ENCODE data around the gene SGMS1.

The SGMS1 gene

DNA sequence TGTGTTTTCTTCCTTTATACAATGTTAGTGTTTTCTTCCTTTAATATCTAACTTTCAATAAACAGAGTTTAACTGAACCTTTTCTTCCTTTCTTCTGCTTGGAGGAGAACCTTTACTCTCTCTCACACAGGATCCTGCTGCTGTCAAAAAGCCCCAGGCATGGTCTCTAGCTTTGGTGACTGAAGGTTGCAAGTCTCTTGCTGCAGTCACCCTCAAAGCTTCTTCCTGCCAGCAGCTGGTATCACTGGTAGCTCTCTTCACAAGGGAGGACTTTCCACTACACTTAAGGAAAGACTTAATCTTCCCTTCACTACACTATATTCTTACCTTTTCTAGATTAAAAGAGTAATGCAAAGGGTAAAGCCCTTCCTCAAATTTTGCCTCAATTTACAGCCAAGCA lies 153.4 kb downstream of the SGMS1 start:
- Histone ChIP-seq H3K4me3 (ENCODE audit: low read depth, low read length, poor library complexity, severe bottlenecking) (no peak overlapping the region), H3K9me3 (ENCODE audit: low read length) (no peaks in the 10 kb centered on the region), H4K20me1 (ENCODE audit: insufficient read depth, low read length) (no peaks in the 10 kb centered on the region), H3K9ac (ENCODE audit: low read length) (no peak overlapping the region), H3K9me2 (ENCODE audit: low read depth, low read length) (no peaks in the 10 kb centered on the region), H3K4me2 (ENCODE audit: low read length) (no peak overlapping the region), H3K27ac (ENCODE audit: low read depth, low read length, poor library complexity, severe bottlenecking) (no peak overlapping the region), H3K36me3 (ENCODE audit: insufficient read depth, low read length) (no peaks in the 10 kb centered on the region), H3K27me3 (ENCODE audit: insufficient read depth, low read length) (no peaks in the 10 kb centered on the region), H2AFZ (ENCODE audit: low read length) (no peak overlapping the region), H3K79me2 (ENCODE audit: insufficient read depth, low read length) (no peaks in the 10 kb centered on the region), H3K4me1 (ENCODE audit: insufficient read depth, low read length, severe bottlenecking) (peaks cover 20% of the 10 kb centered on the region), H3F3A (ENCODE audit: insufficient read depth, low read length) (no peaks in the 10 kb centered on the region)
- TF ChIP-seq, protein P1, sequence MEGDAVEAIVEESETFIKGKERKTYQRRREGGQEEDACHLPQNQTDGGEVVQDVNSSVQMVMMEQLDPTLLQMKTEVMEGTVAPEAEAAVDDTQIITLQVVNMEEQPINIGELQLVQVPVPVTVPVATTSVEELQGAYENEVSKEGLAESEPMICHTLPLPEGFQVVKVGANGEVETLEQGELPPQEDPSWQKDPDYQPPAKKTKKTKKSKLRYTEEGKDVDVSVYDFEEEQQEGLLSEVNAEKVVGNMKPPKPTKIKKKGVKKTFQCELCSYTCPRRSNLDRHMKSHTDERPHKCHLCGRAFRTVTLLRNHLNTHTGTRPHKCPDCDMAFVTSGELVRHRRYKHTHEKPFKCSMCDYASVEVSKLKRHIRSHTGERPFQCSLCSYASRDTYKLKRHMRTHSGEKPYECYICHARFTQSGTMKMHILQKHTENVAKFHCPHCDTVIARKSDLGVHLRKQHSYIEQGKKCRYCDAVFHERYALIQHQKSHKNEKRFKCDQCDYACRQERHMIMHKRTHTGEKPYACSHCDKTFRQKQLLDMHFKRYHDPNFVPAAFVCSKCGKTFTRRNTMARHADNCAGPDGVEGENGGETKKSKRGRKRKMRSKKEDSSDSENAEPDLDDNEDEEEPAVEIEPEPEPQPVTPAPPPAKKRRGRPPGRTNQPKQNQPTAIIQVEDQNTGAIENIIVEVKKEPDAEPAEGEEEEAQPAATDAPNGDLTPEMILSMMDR (IDR thresholded peaks at IDR 0.05; ENCODE audit: low read length) = no peak
- TF ChIP-seq EZH2 (IDR thresholded peaks at IDR 0.05; ENCODE audit: borderline replicate concordance, low read length) = no peak

DNA sequence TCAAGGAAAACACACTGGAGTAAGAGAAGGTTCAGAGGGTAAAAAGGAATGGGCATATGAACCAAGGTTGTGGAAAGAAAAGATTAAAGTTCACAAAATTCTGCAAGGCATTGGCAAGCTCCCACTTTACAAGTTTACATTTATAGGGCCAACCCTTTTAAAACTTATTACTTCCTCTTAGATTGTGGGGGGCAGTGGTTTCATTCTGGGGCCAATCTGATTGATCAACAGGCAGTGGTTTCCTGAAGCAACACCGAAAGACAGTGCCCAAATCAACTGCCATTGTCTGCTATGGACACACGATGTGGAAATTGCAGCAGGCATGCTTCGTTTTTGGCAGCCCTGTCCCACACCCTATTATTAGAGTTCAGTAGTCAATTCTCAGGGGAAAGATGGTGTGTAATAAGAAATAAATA lies 154.0 kb downstream of the SGMS1 start:
- no peaks in the 10 kb centered on the region for H3K27me3 ChIP-seq (ENCODE audit: insufficient read depth, low read length)
- no peak overlapping the region for H2AFZ ChIP-seq (ENCODE audit: low read length)
- no peak overlapping the region for H3K27ac ChIP-seq (ENCODE audit: low read depth, low read length, poor library complexity, severe bottlenecking)
- no peaks in the 10 kb centered on the region for H3K36me3 ChIP-seq (ENCODE audit: insufficient read depth, low read length)
- H3F3A ChIP-seq (ENCODE audit: insufficient read depth, low read length) = no peaks in the 10 kb centered on the region
- H4K20me1 ChIP-seq (ENCODE audit: insufficient read depth, low read length) = no peaks in the 10 kb centered on the region
- no peak for TF ChIP-seq EZH2 (IDR thresholded peaks at IDR 0.05; ENCODE audit: borderline replicate concordance, low read length)
- TF ChIP-seq, protein P1 (IDR thresholded peaks at IDR 0.05; ENCODE audit: low read length) = no peak
- peaks cover 20% of the 10 kb centered on the region for H3K4me1 ChIP-seq (ENCODE audit: insufficient read depth, low read length, severe bottlenecking)
- no peaks in the 10 kb centered on the region for H3K9me2 ChIP-seq (ENCODE audit: low read depth, low read length)
- no peak overlapping the region for H3K4me2 ChIP-seq (ENCODE audit: low read length)
- H3K79me2 ChIP-seq (ENCODE audit: insufficient read depth, low read length) = no peaks in the 10 kb centered on the region
- H3K4me3 ChIP-seq (ENCODE audit: low read depth, low read length, poor library complexity, severe bottlenecking) = no peak overlapping the region
- H3K9ac ChIP-seq (ENCODE audit: low read length) = no peak overlapping the region
- H3K9me3 ChIP-seq (ENCODE audit: low read length) = no peaks in the 10 kb centered on the region

DNA sequence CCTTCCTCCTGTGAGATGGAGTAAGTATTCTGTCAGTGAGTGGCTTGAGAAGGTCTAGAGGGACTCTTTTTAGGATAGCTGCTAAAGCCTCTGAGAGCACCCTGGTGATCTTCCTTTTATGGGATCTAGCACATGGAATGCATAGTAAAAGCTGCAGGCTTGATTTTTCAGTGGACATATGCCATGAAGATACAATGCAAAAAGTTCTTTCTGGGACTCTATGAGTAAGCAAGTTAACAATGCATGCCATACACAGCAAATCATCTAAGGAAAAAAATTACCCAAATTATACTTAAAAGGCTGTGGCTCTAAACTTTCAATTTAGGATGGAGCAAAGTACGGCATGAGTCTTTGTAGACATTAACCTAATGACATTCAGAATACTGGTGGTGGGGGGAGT lies 154.5 kb downstream of the SGMS1 start:
- Histone ChIP-seq H3K79me2 (ENCODE audit: insufficient read depth, low read length) (no peaks in the 10 kb centered on the region), H3K9me3 (ENCODE audit: low read length) (no peaks in the 10 kb centered on the region), H3K27ac (ENCODE audit: low read depth, low read length, poor library complexity, severe bottlenecking) (no peak overlapping the region), H3K9me2 (ENCODE audit: low read depth, low read length) (no peaks in the 10 kb centered on the region), H3K27me3 (ENCODE audit: insufficient read depth, low read length) (no peaks in the 10 kb centered on the region), H3K36me3 (ENCODE audit: insufficient read depth, low read length) (no peaks in the 10 kb centered on the region), H3K4me3 (ENCODE audit: low read depth, low read length, poor library complexity, severe bottlenecking) (no peak overlapping the region), H4K20me1 (ENCODE audit: insufficient read depth, low read length) (no peaks in the 10 kb centered on the region), H3K4me1 (ENCODE audit: insufficient read depth, low read length, severe bottlenecking) (peaks cover 20% of the 10 kb centered on the region), H3K4me2 (ENCODE audit: low read length) (no peak overlapping the region), H3F3A (ENCODE audit: insufficient read depth, low read length) (no peaks in the 10 kb centered on the region), H3K9ac (ENCODE audit: low read length) (no peak overlapping the region), H2AFZ (ENCODE audit: low read length) (no peak overlapping the region)
- TF ChIP-seq, protein P1 (IDR thresholded peaks at IDR 0.05; ENCODE audit: low read length) = no peak
- TF ChIP-seq EZH2 (IDR thresholded peaks at IDR 0.05; ENCODE audit: borderline replicate concordance, low read length) = no peak

Measured in OCI-LY1 (cell line).